ENCODE results near the gene TEX51. TPM values are rescaled to one million over a fixed set of nuclear protein-coding genes. Genes with fewer than 3 reads are reported as not detected.

The TEX51 gene
- not detected in 2 replicates for polyA plus RNA-seq (2014; cell fraction: cytosol; rRNA removed)
- not detected in 2 replicates for polyA plus RNA-seq (2014; cell fraction: nucleus; rRNA removed)

- DNase-seq (ENCODE audit: low spot score) = no peak
These were observed at the start of gene TEX51 for GRCh38 chr2:126898636-126899035. TEX51 (plus strand) TSS chr2:126898890; CDS start chr2:126898919, 29 bp downstream.

GRCh38 chr2:126849054-126849453, 49.6 kb upstream of the TEX51 start:
- DNase-seq (ENCODE audit: low spot score) = no peak

- no peak for DNase-seq (ENCODE audit: low spot score)
These were observed 49.2 kb upstream of the TEX51 start for GRCh38 chr2:126849486-126849885.

GRCh38 chr2:126849991-126850535, 48.6 kb upstream of the TEX51 start:
- no peak for DNase-seq (ENCODE audit: low spot score)

- DNase-seq (ENCODE audit: low spot score) = no peak
These were observed 47.8 kb upstream of the TEX51 start for GRCh38 chr2:126850940-126851339.

GRCh38 chr2:126851756-126852155, 46.9 kb upstream of the TEX51 start:
- DNase-seq (ENCODE audit: low spot score) = no peak

- no peak for DNase-seq (ENCODE audit: low spot score)
These were observed 46.3 kb upstream of the TEX51 start for GRCh38 chr2:126852361-126852760.

- DNase-seq (ENCODE audit: low spot score) = no peak
These were observed 43.1 kb upstream of the TEX51 start for GRCh38 chr2:126855606-126856005.

- DNase-seq (ENCODE audit: low spot score) = no peak
These were observed 42.3 kb upstream of the TEX51 start for GRCh38 chr2:126856403-126856802.

- no peak for DNase-seq (ENCODE audit: low spot score)
These were observed 41.2 kb upstream of the TEX51 start for GRCh38 chr2:126857502-126857901.

GRCh38 chr2:126858013-126858412, 40.7 kb upstream of the TEX51 start:
- DNase-seq (ENCODE audit: low spot score) = no peak

GRCh38 chr2:126858436-126858835, 40.3 kb upstream of the TEX51 start:
- DNase-seq (ENCODE audit: low spot score) = no peak

GRCh38 chr2:126858991-126859390, 39.7 kb upstream of the TEX51 start:
- no peak for DNase-seq (ENCODE audit: low spot score)

GRCh38 chr2:126859631-126860030, 39.1 kb upstream of the TEX51 start:
- no peak for DNase-seq (ENCODE audit: low spot score)

GRCh38 chr2:126860385-126860784, 38.3 kb upstream of the TEX51 start:
- no peak for DNase-seq (ENCODE audit: low spot score)

GRCh38 chr2:126862730-126863129, 36.0 kb upstream of the TEX51 start:
- no peak for DNase-seq (ENCODE audit: low spot score)

- no peak for DNase-seq (ENCODE audit: low spot score)
These were observed 35.2 kb upstream of the TEX51 start for GRCh38 chr2:126863336-126864015.

GRCh38 chr2:126864861-126865260, 33.8 kb upstream of the TEX51 start:
- DNase-seq (ENCODE audit: low spot score) = no peak

- DNase-seq (ENCODE audit: low spot score) = no peak
These were observed 32.2 kb upstream of the TEX51 start for GRCh38 chr2:126866451-126866850.

- DNase-seq (ENCODE audit: low spot score) = no peak
These were observed 23.7 kb upstream of the TEX51 start for GRCh38 chr2:126874961-126875360.

GRCh38 chr2:126876631-126877030, 22.1 kb upstream of the TEX51 start:
- no peak for DNase-seq (ENCODE audit: low spot score)

- no peak for DNase-seq (ENCODE audit: low spot score)
These were observed 21.6 kb upstream of the TEX51 start for GRCh38 chr2:126877041-126877440.

- no peak for DNase-seq (ENCODE audit: low spot score)
These were observed 20.7 kb upstream of the TEX51 start for GRCh38 chr2:126877861-126878565.
